Muscle layer of duodenum (tissue), 2 donors: ENCODE data around the gene KIF22.
"Not testable (repeated sequence)": the region's sequence is repeated elsewhere in the genome, so short reads cannot be mapped to it uniquely, and the experiment has no call there.

Experiments used
- H3K27ac ChIP-seq: one replicate; pipeline ENCODE4 v1.7.0; 2013; ENCODE audit warnings: mild to moderate bottlenecking, low read length
- H3K27me3 ChIP-seq: one replicate; pipeline ENCODE4 v1.7.0; 2013; ENCODE audit warnings: low read depth, mild to moderate bottlenecking, control low read depth, low read length
- H3K36me3 ChIP-seq, 2 donors: one replicate each; pipeline ENCODE4 v1.7.0; 2013; ENCODE audit warnings: low read length in 2 of 2, control low read depth in 1 of 2, mild to moderate bottlenecking in 1 of 2; ENCODE audit not compliant: insufficient read depth in 2 of 2, control insufficient read depth in 1 of 2
- H3K4me1 ChIP-seq, 2 donors: one replicate each; pipeline ENCODE4 v1.7.0; 2013; ENCODE audit warnings: low read length in 2 of 2, mild to moderate bottlenecking in 2 of 2, control low read depth in 1 of 2, moderate library complexity in 1 of 2; ENCODE audit not compliant: insufficient read depth in 2 of 2, control insufficient read depth in 1 of 2
- H3K4me3 ChIP-seq, 2 donors: one replicate each; pipeline ENCODE4 v1.7.0; 2013; ENCODE audit warnings: low read length in 2 of 2, low read depth in 1 of 2, mild to moderate bottlenecking in 1 of 2
- H3K9me3 ChIP-seq, 2 donors: one replicate each; pipeline ENCODE4 v1.7.0; 2013; ENCODE audit warnings: low read length in 2 of 2, control low read depth in 1 of 2, mild to moderate bottlenecking in 1 of 2; ENCODE audit not compliant: control insufficient read depth in 1 of 2
- donor health status: healthy.

Gene KIF22

DNA sequence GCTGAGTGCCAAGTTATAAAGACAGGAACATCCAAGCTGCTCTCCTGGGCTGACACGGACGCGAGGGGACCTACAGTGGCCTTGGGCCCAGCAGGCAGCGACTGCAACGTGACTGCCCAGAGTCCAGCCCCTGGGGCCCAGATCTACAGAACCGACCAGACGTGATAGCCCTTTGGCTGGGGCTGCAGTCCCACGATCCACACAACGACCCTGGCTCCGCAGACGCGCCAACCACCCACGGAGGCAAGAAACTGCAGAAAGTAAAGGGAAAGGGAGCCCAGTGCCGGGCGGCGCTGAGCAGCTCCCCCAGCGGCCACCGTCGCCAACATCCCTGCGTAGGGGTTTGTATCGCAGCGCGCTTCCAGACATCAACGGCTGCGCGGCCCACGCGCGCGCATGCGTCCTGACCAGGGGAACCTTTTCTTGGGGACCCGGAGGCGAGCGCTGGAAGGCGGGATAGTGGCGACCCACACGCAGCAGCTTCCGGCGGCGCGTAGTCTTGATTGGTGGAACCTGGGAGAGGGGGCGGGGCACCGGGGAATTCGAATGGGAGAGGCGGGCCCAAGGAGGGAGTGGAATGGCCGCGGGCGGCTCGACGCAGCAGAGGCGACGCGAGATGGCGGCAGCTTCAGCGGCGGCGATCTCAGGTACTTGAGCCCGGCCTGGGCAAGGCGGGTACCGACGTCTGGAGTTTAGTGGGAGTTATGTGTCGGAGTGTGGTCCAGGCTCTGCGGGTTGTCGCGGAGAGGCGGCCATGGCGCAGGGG is at the start of gene KIF22:
Gene KIF22 (plus strand): TSS at position 569 of the 766 bp plus-strand sequence. CDS start 9 bp downstream, at position 578.
- no peaks in the 10 kb centered on the region for H3K9me3 ChIP-seq
- H3K27ac ChIP-seq: peak within 1 kb of the TSS; percentile 89
- H3K36me3 ChIP-seq: no peaks in the 10 kb centered on the region
- peak within 1 kb of the TSS; percentile 86 to 91 for H3K4me3 ChIP-seq
- peaks cover 5 to 21% of the 10 kb centered on the region in 2 donors for H3K4me1 ChIP-seq
- H3K27me3 ChIP-seq: no peaks in the 10 kb centered on the region

DNA sequence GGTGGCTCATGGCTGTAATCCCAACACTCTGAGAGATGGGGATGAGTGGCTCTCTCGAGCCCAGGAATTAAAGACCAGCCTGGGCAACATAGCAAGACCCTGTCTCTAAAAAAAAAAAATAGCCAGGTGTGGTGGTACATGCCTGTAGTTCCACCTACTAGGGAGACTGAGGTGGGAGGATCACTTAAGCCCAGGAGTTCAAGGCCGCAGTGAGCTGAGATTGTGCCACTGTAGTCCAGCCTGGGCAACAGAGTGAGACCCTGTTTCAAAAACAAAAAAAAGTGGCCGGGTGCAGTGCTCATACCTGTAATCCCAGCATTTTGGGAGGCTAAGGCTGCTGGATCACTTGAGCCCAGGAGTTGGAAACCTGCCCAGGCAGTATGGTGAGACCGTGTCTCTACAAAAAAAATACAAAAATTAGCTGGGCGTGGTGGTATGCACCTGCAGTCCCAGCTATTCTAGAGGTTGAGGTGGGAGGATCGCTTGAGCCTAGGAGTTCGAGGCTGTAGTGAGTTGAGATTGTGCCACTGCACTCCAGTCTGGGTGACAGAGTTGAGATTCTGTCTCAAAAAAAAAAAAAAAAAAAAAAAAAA is 47.8 kb upstream of the KIF22 start:
- H3K27ac ChIP-seq: no peak overlapping the region
- H3K27me3 ChIP-seq: no peaks in the 10 kb centered on the region
- no peaks in the 10 kb centered on the region for H3K36me3 ChIP-seq
- no peak overlapping the region for H3K4me3 ChIP-seq
- H3K9me3 ChIP-seq: no peaks in the 10 kb centered on the region
- no peaks in the 10 kb centered on the region for H3K4me1 ChIP-seq

- Histone ChIP-seq H3K27me3 (no peaks in the 10 kb centered on the region), H3K9me3 (no peaks in the 10 kb centered on the region), H3K4me3 (no peak overlapping the region), H3K27ac (no peak overlapping the region), H3K36me3 (no peaks in the 10 kb centered on the region), H3K4me1 (no peaks in the 10 kb centered on the region)
These were observed 47.1 kb upstream of the KIF22 start for GRCh38 chr16:29743475-29743826.

DNA sequence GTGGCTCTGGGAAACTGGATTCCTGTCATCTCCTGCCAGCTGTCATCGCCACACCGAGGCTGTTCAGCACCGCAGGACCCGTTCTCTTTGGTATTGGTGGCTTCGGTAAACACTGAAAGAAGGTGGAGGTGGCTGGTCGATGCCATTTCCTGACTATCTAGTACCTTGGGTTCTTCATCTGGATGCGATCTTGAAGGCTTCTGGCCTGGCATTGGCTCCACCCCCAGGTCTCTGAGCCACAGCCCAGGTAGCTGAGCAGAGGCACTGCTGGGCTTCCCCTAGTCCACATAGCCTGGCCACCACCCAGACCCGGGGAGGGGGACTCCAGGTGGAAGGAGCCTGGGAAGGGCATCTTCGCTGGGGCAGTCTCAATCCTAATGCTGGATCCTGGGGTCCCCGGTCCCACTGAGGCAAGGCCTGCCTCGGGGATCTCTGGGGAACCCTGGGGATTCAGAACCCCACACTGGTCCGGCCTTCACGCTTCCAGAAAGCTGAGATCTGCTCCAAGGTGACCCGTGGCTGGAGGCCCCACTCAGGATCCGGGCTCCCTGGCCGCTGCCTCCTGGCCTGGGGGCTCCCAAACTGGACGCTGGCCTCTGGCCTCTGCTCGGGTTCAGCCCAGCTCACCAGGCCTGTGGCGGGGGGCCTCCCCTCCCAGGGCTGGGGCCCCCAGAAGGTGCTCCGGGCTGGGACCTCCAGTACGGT is 46.6 kb upstream of the KIF22 start:
- Histone ChIP-seq H3K27ac (no peak overlapping the region), H3K4me1 (no peaks in the 10 kb centered on the region), H3K36me3 (no peaks in the 10 kb centered on the region)

DNA sequence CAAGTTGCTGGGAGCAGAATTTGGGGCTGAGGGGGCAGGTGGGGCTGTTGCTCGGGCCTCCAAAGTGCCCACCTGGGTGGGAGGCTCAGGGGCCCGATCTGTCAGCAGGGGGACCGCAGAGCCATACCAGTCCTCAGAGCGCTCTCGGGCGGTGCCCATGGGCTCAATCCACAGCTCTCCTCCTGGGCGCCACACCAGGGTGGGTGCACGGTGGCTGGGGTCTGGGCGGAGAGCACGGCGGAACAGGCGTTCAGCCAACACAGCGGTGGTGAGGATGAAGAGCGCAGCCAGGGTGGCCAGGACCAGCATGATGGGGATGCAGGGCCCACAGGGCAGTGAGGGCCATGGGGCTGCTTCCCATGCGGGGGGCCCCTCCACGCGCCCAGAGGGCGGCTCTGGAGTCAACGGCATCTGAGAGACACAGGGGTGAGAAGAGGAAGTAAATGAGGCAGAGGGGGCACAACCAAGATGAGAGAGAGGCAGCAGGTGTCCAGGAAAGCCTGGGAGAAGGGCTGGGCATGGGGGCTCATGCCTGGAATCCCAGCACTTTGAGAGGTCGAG is 45.9 kb upstream of the KIF22 start:
- H3K27ac ChIP-seq: no peak overlapping the region
- H3K27me3 ChIP-seq: no peaks in the 10 kb centered on the region
- no peaks in the 10 kb centered on the region for H3K9me3 ChIP-seq
- H3K36me3 ChIP-seq: no peaks in the 10 kb centered on the region
- no peaks in the 10 kb centered on the region for H3K4me1 ChIP-seq
- no peak overlapping the region for H3K4me3 ChIP-seq

More for the DNA sequence above, 46.6 kb upstream of the KIF22 start:
- H3K4me3 ChIP-seq: no peak overlapping the region
- H3K9me3 ChIP-seq: no peaks in the 10 kb centered on the region
- H3K27me3 ChIP-seq: no peaks in the 10 kb centered on the region

GRCh38 chr16:29745121-29745852 is 45.3 kb upstream of the KIF22 start:
- H3K4me3 ChIP-seq: peak overlapping the region; percentile 42 to 56
- no peaks in the 10 kb centered on the region for H3K36me3 ChIP-seq
- peak overlapping the region; percentile 31 for H3K27ac ChIP-seq
- H3K9me3 ChIP-seq: no peaks in the 10 kb centered on the region
- H3K27me3 ChIP-seq: no peaks in the 10 kb centered on the region
- H3K4me1 ChIP-seq: no peaks in the 10 kb centered on the region

DNA sequence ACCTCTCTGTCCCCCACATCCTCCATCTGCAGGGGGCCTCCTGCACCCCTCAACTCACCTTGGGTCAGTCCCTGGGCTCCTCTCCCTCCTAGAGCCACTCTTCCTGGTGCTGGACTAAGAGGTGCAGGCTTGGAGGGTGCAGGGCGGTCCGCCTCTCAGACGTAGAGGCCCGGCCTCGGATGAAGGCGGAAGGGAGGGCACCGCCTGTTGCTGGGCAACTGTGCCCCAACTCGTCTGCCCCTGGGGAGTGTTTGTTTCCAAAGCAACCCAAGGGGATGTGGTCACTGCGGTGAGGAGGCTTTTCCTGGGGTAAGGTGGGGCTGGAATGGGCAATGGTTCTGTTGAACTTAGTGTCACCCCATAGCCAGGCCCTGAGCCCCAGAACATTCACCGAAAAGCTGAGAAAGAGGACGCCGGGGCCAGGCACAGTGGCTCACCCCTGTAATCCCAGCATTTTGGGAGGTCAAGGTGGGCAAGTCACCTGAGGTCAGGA is 44.7 kb upstream of the KIF22 start, which contains the start of gene C16orf54:
Gene C16orf54 (minus strand): TSS at position 138 of the 493 bp plus-strand sequence. CDS start 1,039 bp downstream, outside the sequence.
- H3K4me3 ChIP-seq: peak within 1 kb of the TSS; percentile 42 to 56
- H3K9me3 ChIP-seq: no peaks in the 10 kb centered on the region
- H3K36me3 ChIP-seq: no peaks in the 10 kb centered on the region
- H3K27ac ChIP-seq: peak within 1 kb of the TSS; percentile 31
- H3K27me3 ChIP-seq: no peaks in the 10 kb centered on the region
- H3K4me1 ChIP-seq: no peaks in the 10 kb centered on the region

DNA sequence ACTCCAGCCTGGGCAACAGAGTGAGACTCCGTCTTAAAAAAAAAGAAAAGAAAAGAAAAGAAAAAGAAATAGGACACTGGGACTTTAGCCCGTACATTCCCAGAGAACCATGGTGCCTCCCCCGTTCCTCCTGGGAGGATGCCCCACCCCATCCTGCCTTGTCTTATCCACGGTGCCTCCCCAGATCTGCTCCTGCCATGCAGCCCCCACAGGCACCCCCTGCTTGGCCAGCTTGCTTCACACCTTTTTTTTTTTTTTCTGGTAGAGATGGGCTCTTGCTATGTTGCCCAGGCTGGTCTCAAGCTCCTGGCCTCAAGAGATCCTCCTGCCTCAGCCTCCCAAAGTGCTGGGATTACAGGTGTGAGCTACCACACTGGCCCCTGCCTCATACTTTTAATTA is 44.0 kb upstream of the KIF22 start:
- not testable (repeated sequence) for H3K4me3 ChIP-seq, H3K36me3 ChIP-seq, H3K27me3 ChIP-seq, H3K4me1 ChIP-seq, H3K27ac ChIP-seq, H3K9me3 ChIP-seq

- Histone ChIP-seq H3K36me3 (no peaks in the 10 kb centered on the region), H3K27ac (no peak overlapping the region), H3K4me3 (no peak overlapping the region), H3K9me3 (no peaks in the 10 kb centered on the region), H3K27me3 (no peaks in the 10 kb centered on the region), H3K4me1 (no peaks in the 10 kb centered on the region)
These were observed 42.4 kb upstream of the KIF22 start for GRCh38 chr16:29747947-29748759.

- H3K4me3 ChIP-seq, H3K9me3 ChIP-seq, H3K27me3 ChIP-seq, H3K36me3 ChIP-seq, H3K4me1 ChIP-seq, H3K27ac ChIP-seq: not testable (repeated sequence)
These were observed 41.8 kb upstream of the KIF22 start for GRCh38 chr16:29748760-29749149.
